Gastroesophageal sphincter (tissue), 4 donors: ENCODE data around the gene NGEF. TPM values are rescaled to one million over a fixed set of nuclear protein-coding genes. Genes with fewer than 3 reads are reported as not detected.

Experiments used
- ATAC-seq: fragments of 150-250 bp; one replicate; pipeline ENCODE4 v1.9.1; 2016; ENCODE audit warnings: mild to moderate bottlenecking, moderate library complexity
- H3K27ac ChIP-seq, 4 donors: fragments of 200-600 bp; sonication (generic) in 3 of 4; 1 replicate in 3 of 4; 2 replicates in 1 of 4; pipeline ENCODE4 v1.5.1; 2016 to 2019
- H3K27me3 ChIP-seq: fragments of 200-600 bp; sonication (generic); one replicate; pipeline ENCODE4 v1.5.1; 2019
- H3K36me3 ChIP-seq, 2 donors: fragments of 200-600 bp; sonication (generic); one replicate each; pipeline ENCODE4 v1.5.1; 2019; ENCODE audit warnings: control low read depth in 1 of 2
- H3K4me1 ChIP-seq, 3 donors: fragments of 200-600 bp; sonication (generic); 1 replicate in 2 of 3; 2 replicates in 1 of 3; pipeline ENCODE4 v1.5.1; 2016 to 2019; ENCODE audit warnings: control low read depth in 2 of 3
- H3K4me3 ChIP-seq, 2 donors: fragments of 200-600 bp; sonication (generic); one replicate each; pipeline ENCODE4 v1.5.1; 2019; ENCODE audit warnings: mild to moderate bottlenecking in 1 of 2, moderate library complexity in 1 of 2
- H3K9me3 ChIP-seq, 3 donors: fragments of 200-600 bp; sonication (generic); one replicate each; pipeline ENCODE4 v1.5.1; 2017 to 2019; ENCODE audit warnings: control low read depth in 2 of 3
- EP300 ChIP-seq: sonication (generic); formaldehyde crosslinking; IDR thresholded peaks from one replicate; pipeline ENCODE4 v1.6.1; 2017; ENCODE audit warnings: antibody characterized with exemption, mild to moderate bottlenecking
- POLR2A ChIP-seq, 2 donors: fragments of 450-650 bp; IDR thresholded peaks; one replicate each; pipeline ENCODE4 v1.6.1; 2017; ENCODE audit warnings: antibody characterized with exemption in 2 of 2, mild to moderate bottlenecking in 2 of 2, moderate library complexity in 1 of 2
- POLR2AphosphoS5 ChIP-seq: sonication (generic); formaldehyde crosslinking; IDR thresholded peaks from one replicate; pipeline ENCODE4 v1.6.1; 2017; ENCODE audit warnings: antibody characterized with exemption
- WGBS, 2 donors: methylation state at CpG; one replicate each; pipeline ENCODE4 v1.1.5; 2018; ENCODE audit warnings: low coverage in 1 of 2; 5-methylcytosine and 5-hydroxymethylcytosine counted together
- total RNA-seq, 4 donors: library from RNA; depleted of rRNA; stranded (reverse); fragments of >200 nt; gene quantifications; one replicate each; pipeline ENCODE4 v1.1.0, GENCODE V29; 2016
- TF ChIP-seq, protein P1 (sequence below), 4 experiments: fragments of 200-600 bp in 2 of 4; fragments of 450-650 bp in 2 of 4; sonication (generic) in 1 of 4; IDR thresholded peaks; one replicate each; pipeline ENCODE4 v1.5.1; 2017 to 2019; ENCODE audit warnings: antibody characterized with exemption in 4 of 4, mild to moderate bottlenecking in 2 of 4, moderate library complexity in 2 of 4

NGEF gene
- total RNA-seq, 4 donors from 2014 or later = 0.40 to 0.49 (median 0.46) TPM; not detected in 1

DNA sequence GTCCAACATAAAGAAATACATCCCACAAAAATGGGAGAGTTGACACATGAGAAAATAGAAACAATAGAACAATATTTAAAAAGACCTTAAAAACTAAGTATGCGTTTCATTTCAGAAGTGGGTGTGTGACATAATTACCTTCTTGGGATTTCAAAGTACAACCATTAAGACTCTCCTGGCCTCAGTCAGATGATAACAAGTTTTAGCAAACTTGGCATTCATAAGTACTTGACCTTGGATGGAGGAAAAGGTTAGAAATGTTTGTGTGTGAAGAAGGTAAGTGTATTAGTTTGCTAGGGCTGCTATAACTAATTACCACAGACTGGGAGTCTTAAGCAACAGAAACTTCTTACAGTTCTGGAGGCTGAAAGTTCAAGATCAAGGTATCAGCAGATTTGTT, 4.9 kb upstream of the NGEF start:
- Histone ChIP-seq H3K27me3 (no peaks in the 10 kb centered on the region), H3K9me3 (peaks cover 0 to 8% (median 0%) of the 10 kb centered on the region in 3 donors), H3K27ac (no peak overlapping the region), H3K36me3 (no peaks in the 10 kb centered on the region), H3K4me1 (no peaks in the 10 kb centered on the region), H3K4me3 (no peak overlapping the region)
- no peak for ATAC-seq
- WGBS, 2 donors = 50 to 96% methylated on average over 1 of the region's 1 CpG
- TF ChIP-seq EP300 (no peak), POLR2A (IDR thresholded peaks at IDR 0.05) (no peak), POLR2AphosphoS5 (no peak)
- TF ChIP-seq, protein P1, sequence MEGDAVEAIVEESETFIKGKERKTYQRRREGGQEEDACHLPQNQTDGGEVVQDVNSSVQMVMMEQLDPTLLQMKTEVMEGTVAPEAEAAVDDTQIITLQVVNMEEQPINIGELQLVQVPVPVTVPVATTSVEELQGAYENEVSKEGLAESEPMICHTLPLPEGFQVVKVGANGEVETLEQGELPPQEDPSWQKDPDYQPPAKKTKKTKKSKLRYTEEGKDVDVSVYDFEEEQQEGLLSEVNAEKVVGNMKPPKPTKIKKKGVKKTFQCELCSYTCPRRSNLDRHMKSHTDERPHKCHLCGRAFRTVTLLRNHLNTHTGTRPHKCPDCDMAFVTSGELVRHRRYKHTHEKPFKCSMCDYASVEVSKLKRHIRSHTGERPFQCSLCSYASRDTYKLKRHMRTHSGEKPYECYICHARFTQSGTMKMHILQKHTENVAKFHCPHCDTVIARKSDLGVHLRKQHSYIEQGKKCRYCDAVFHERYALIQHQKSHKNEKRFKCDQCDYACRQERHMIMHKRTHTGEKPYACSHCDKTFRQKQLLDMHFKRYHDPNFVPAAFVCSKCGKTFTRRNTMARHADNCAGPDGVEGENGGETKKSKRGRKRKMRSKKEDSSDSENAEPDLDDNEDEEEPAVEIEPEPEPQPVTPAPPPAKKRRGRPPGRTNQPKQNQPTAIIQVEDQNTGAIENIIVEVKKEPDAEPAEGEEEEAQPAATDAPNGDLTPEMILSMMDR (IDR thresholded peaks at IDR 0.05) = no peak

DNA sequence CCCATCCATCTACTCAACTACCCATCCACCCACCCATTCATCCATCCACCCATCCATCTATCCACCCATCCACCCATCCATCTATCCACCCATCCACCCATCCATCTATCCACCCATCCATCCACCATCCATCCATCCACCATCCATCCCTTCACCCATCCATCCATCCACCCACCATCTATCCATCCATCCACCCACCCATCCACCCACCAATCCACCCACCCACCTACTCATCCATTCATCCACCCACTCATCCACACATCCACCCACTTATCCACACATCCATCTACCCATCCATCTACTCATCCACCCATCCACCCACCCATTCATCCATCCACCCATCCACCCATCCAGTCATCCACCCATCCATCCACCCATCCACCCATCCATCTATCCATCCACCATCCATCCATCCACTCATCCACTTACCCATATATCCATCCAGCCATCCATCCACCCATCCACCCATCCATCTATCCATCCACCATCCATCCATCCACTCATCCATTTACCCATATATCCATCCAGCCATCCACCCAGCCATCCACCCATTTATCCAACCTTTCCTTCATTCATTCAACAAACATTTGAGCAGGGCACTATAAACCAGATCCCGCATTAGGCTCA, 2.1 kb upstream of the NGEF start:
- Histone ChIP-seq H3K36me3 (no peaks in the 10 kb centered on the region), H3K9me3 (peaks cover 0 to 8% (median 0%) of the 10 kb centered on the region in 3 donors), H3K4me3 (no peak overlapping the region), H3K27me3 (no peaks in the 10 kb centered on the region), H3K27ac (no peak overlapping the region), H3K4me1 (no peaks in the 10 kb centered on the region)
- WGBS, 2 donors = 100% methylated on average over 1 of the region's 1 CpG
- TF ChIP-seq, protein P1 (IDR thresholded peaks at IDR 0.05) = no peak
- TF ChIP-seq EP300 = no peak
- no peak for TF ChIP-seq POLR2A (IDR thresholded peaks at IDR 0.05)
- no peak for TF ChIP-seq POLR2AphosphoS5
- ATAC-seq = no peak

GRCh38 chr2:233013650-233014049, 594 bp upstream of the NGEF start:
- Histone ChIP-seq H3K4me1 (no peaks in the 10 kb centered on the region), H3K4me3 (no peak overlapping the region), H3K9me3 (peaks cover 0 to 8% (median 0%) of the 10 kb centered on the region in 3 donors), H3K27me3 (no peaks in the 10 kb centered on the region), H3K36me3 (no peaks in the 10 kb centered on the region), H3K27ac (no peak overlapping the region)
- ATAC-seq = no peak
- WGBS, 2 donors = 57% methylated on average over 1 of the region's 1 CpG; no CpG with 5 or more reads in 1 of the 2 donors
- TF ChIP-seq POLR2A (IDR thresholded peaks at IDR 0.05) (no peak), EP300 (no peak), POLR2AphosphoS5 (no peak)
- TF ChIP-seq, protein P1 (IDR thresholded peaks at IDR 0.05) = no peak

DNA sequence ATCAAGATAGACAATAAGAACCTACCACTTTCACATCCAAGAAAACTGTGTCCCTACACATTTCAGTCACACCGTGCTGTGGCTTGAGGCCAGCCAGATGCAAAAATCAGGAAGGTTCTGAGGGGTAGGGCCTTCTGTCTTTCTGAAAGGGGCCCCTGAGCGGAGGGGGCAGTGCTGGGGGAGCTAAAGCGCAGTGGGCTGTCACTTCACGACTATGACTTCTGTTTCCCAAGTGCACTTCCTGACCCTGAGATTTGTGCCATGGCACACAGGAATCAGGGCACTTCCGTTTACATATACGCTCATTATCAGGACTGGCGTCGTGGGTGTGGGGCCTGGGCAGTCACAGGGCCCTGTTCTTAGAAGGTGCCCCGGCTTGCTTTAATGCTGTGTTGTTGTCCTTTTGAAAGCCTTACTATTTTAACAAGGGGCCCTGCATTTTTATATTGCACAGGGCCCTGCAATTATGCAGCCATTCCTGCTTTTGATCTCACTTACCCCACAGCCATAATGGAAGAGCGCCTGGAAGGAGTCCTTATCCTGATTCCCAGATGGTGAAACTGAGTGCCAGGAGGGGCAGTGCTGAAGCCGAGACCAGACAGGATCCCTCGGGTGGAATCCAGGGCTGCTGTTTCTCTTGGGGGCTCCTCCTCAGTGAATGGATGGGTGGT, 620 bp downstream of the NGEF start:
- Histone ChIP-seq H3K36me3 (no peaks in the 10 kb centered on the region), H3K27me3 (no peaks in the 10 kb centered on the region), H3K9me3 (no peaks in the 10 kb centered on the region), H3K27ac (no peak overlapping the region), H3K4me1 (no peaks in the 10 kb centered on the region), H3K4me3 (no peak overlapping the region)
- 48 to 80% methylated on average over 6 to 7 of the region's 12 CpGs for WGBS, 2 donors
- ATAC-seq = no peak
- TF ChIP-seq POLR2A (IDR thresholded peaks at IDR 0.05) = no peak
- TF ChIP-seq EP300 = no peak
- TF ChIP-seq, protein P1 (IDR thresholded peaks at IDR 0.05) = no peak
- TF ChIP-seq POLR2AphosphoS5 = no peak

- Histone ChIP-seq H3K4me1 (no peaks in the 10 kb centered on the region), H3K36me3 (no peaks in the 10 kb centered on the region), H3K9me3 (no peaks in the 10 kb centered on the region), H3K4me3 (no peak overlapping the region), H3K27me3 (no peaks in the 10 kb centered on the region), H3K27ac (no peak overlapping the region)
- no CpG with 5 or more reads among the region's 1 CpG for WGBS, 2 donors
- ATAC-seq = no peak
- TF ChIP-seq POLR2AphosphoS5 (no peak), EP300 (no peak), POLR2A (IDR thresholded peaks at IDR 0.05) (no peak)
- TF ChIP-seq, protein P1 (IDR thresholded peaks at IDR 0.05) = no peak
Observed at GRCh38 chr2:233011702-233012131, 1.3 kb downstream of the NGEF start.
